NCI-H187 (cell line): Measurements from ENCODE around the gene AQP11.

Experiments used
- DNase-seq, 2 experiments: peaks; one replicate each; lab custom pipeline; 2025; lab: John Stamatoyannopoulos, UW

Gene AQP11

DNA sequence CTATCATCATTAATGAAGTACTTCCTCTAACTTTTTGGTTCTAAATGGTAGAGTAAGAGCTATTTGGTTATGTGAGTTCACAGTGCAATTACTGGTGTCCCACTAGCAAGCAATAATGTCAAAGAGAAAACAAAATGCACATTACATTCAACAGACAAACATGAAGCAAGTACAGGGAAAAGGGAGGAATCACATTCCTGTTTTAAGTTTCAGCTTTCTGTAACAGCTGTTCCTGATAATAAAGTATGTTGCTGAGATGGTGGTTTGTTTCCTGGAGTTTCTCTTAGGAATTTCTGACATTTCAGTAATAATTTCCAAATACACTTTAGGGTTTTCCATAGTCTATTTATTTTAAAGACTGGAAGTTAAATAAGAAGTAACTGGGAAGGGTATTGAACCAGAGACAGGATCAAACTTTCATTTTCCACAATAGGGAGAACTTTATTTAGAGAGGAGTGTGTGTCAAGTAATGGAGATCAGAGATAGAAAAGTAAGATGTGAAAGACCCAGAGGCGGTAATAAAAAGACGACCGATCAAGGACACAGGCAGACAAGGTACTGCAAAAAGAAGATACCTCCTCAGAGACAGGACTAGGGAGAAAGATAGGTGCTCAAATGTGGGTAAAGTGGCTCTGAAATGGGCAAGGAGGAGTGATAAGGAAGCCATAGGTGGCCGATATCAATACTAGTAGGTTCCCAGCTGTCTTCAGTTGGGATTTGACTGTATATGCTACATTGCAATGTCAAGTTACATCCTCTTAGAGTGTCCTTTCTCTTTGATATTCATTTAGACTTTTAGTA, 68.7 kb downstream of the AQP11 start:
- no peak for DNase-seq
